GM23338 (cell line): Measurements from ENCODE around the gene PIK3R5. TPM values are rescaled to one million over a fixed set of nuclear protein-coding genes. Genes with fewer than 3 reads are reported as not detected.

Source experiments
- ATAC-seq: fragments of 200-7000 bp; cut with Tn5 transposase; 3 replicates; pipeline ENCODE4 v1.9.1; 2020
- DNase-seq: peaks from one replicate; pipeline ENCODE4 v3.0.0-alpha.2; 2015; ENCODE audit warnings: low spot score
- H2AFZ ChIP-seq: fragments of 200-600 bp; sonication (generic); 2 replicates; pipeline ENCODE4 v1.8.0; 2016; ENCODE audit warnings: antibody characterized with exemption, mild to moderate bottlenecking, moderate library complexity
- H3F3A ChIP-seq: fragments of 200-600 bp; sonication (generic); replicated peaks from 2 replicates; pipeline ENCODE4 v1.8.0; 2017; ENCODE audit warnings: antibody characterized with exemption, mixed run types, low read depth
- H3K27ac ChIP-seq: fragments of 200-600 bp; sonication (generic); 2 replicates; pipeline ENCODE4 v1.6.1; 2016; ENCODE audit warnings: low read depth
- H3K27me3 ChIP-seq: fragments of 200-600 bp; sonication (generic); 2 replicates; pipeline ENCODE4 v1.8.0; 2016; ENCODE audit warnings: mild to moderate bottlenecking, mixed run types, moderate library complexity; ENCODE audit not compliant: insufficient read depth
- H3K36me3 ChIP-seq: fragments of 200-600 bp; sonication (generic); 2 replicates; pipeline ENCODE4 v1.8.0; 2016; ENCODE audit warnings: mild to moderate bottlenecking; ENCODE audit not compliant: insufficient read depth
- H3K4me1 ChIP-seq: fragments of 200-600 bp; sonication (generic); 2 replicates; pipeline ENCODE4 v1.8.0; 2016; ENCODE audit warnings: mild to moderate bottlenecking, moderate library complexity; ENCODE audit not compliant: insufficient read depth
- H3K4me2 ChIP-seq: fragments of 200-600 bp; sonication (generic); 2 replicates; pipeline ENCODE4 v1.7.1; 2017; ENCODE audit warnings: mixed run types
- H3K4me3 ChIP-seq: fragments of 200-600 bp; sonication (generic); 2 replicates; pipeline ENCODE4 v1.6.1; 2016; ENCODE audit warnings: mixed run types
- H3K79me2 ChIP-seq: fragments of 200-600 bp; sonication (generic); replicated peaks from 2 replicates; pipeline ENCODE4 v1.8.0; 2017; ENCODE audit warnings: mild to moderate bottlenecking; ENCODE audit not compliant: insufficient read depth
- H3K9me2 ChIP-seq: fragments of 200-600 bp; sonication (generic); 2 replicates; pipeline ENCODE4 v1.8.0; 2017; ENCODE audit not compliant: insufficient read depth
- H4K20me1 ChIP-seq: fragments of 200-600 bp; sonication (generic); replicated peaks from 2 replicates; pipeline ENCODE4 v1.8.0; 2017; ENCODE audit warnings: mild to moderate bottlenecking; ENCODE audit not compliant: insufficient read depth
- H3K27ac Mint-ChIP-seq: 2 replicates; pipeline ENCODE4 v1.8.0; 2020; ENCODE audit warnings: inconsistent platforms, mild to moderate bottlenecking, moderate library complexity, mixed read lengths
- H3K27me3 Mint-ChIP-seq: 3 replicates; pipeline ENCODE4 v1.8.0; 2022; ENCODE audit warnings: low read depth, mild to moderate bottlenecking, moderate library complexity, mixed read lengths, inconsistent platforms; ENCODE audit not compliant: insufficient read depth, poor library complexity
- H3K36me3 Mint-ChIP-seq: 3 replicates; pipeline ENCODE4 v1.8.0; 2021; ENCODE audit warnings: low read depth, mild to moderate bottlenecking, inconsistent platforms, moderate library complexity, mixed read lengths
- H3K4me1 Mint-ChIP-seq: 3 replicates; pipeline ENCODE4 v1.8.0; 2020; ENCODE audit warnings: mild to moderate bottlenecking, inconsistent platforms, mixed read lengths
- H3K4me3 Mint-ChIP-seq: 3 replicates; pipeline ENCODE4 v1.8.0; 2021; ENCODE audit warnings: moderate library complexity, mild to moderate bottlenecking, inconsistent platforms, mixed read lengths
- H3K9me3 Mint-ChIP-seq: 3 replicates; pipeline ENCODE4 v1.8.0; 2020; ENCODE audit warnings: moderate library complexity, mild to moderate bottlenecking, inconsistent platforms, mixed read lengths
- EZH2 ChIP-seq: fragments of 200-600 bp; sonication (generic); IDR thresholded peaks from one replicate; pipeline ENCODE4 v1.8.0; 2017; ENCODE audit warnings: antibody characterized with exemption, mild to moderate bottlenecking, low read depth; ENCODE audit not compliant: unreplicated experiment
- POLR2AphosphoS5 ChIP-seq: IDR thresholded peaks from 2 replicates; pipeline ENCODE4 v1.6.1; 2016; ENCODE audit warnings: antibody characterized with exemption, low read depth
- REST ChIP-seq: IDR thresholded peaks from one replicate; pipeline ENCODE4 v1.6.1; 2018; ENCODE audit warnings: antibody characterized with exemption; ENCODE audit not compliant: unreplicated experiment
- STAT1 ChIP-seq: IDR thresholded peaks from one replicate; pipeline ENCODE4 v1.6.1; 2016; ENCODE audit warnings: antibody characterized with exemption; ENCODE audit not compliant: unreplicated experiment
- ZNF114 ChIP-seq: fragments of 250-450 bp; sonication (Bioruptor Pico); IDR thresholded peaks from 2 replicates; pipeline ENCODE4 v1.5.0; 2020; ENCODE audit warnings: mild to moderate bottlenecking, moderate library complexity
- ZNF331 ChIP-seq: fragments of 250-450 bp; sonication (Bioruptor Pico); IDR thresholded peaks from 2 replicates; pipeline ENCODE4 v1.5.0; 2020; ENCODE audit warnings: low read depth, mild to moderate bottlenecking, moderate library complexity
- polyA plus RNA-seq: library from polyadenylated mRNA; unstranded; fragments of >200 nt; fragmentation: Nextera tagmentation; extraction: Ambion mirVana; gene quantifications from 2 replicates; pipeline ENCODE4 v1.2.1, GENCODE V29; 2016
- total RNA-seq: library from RNA; depleted of rRNA; stranded (reverse); fragments of >200 nt; shearing (Covaris generic); gene quantifications from 2 replicates; pipeline ENCODE4 v1.2.3, GENCODE V29; 2014
- TF ChIP-seq, protein P1 (sequence below): IDR thresholded peaks from 2 replicates; pipeline ENCODE4 v1.6.1; 2016; ENCODE audit warnings: antibody characterized with exemption
- TF ChIP-seq, protein P2 (sequence below): fragments of 250-450 bp; sonication (Bioruptor Pico); IDR thresholded peaks from 2 replicates; pipeline ENCODE4 v1.5.0; 2020; ENCODE audit warnings: mild to moderate bottlenecking, moderate library complexity
- TF ChIP-seq, protein P3 (sequence below), 2 experiments: fragments of 200-600 bp in 1 of 2; sonication (generic) in 1 of 2; conservative IDR thresholded peaks; 2 replicates each; pipeline versions ENCODE4 v1.5.1 to v1.6.1; 2016 to 2017; ENCODE audit warnings: antibody characterized with exemption in 2 of 2, low read depth in 2 of 2, mild to moderate bottlenecking in 2 of 2, moderate library complexity in 1 of 2

The PIK3R5 gene
- total and polyA plus RNA-seq, 2 experiments from 2014 or later = 1.7 to 9.4 TPM

DNA sequence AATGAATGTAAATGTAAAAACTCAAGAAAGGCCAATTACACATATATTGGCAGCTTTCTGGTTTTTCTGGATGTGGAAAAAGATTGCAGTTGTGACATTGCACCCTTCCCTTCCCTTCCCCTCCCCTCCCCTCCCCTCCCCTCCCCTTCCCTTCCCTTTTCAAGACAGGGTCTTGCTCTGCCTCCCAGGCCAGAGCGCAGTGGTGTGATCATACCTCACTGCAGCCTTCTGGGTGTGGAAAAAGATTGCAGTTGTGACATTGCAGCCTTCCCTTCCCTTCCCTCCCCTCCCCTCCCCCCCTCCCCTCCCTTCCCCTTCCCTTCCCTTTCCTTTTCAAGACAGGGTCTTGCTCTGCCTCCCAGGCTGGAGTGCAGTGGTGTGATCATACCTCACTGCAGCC is 41.7 kb downstream of the PIK3R5 start:
- Histone ChIP-seq H3K4me3 (no peak overlapping the region), H3K27ac (no peak overlapping the region), H3K4me2 (no peak overlapping the region), H3K79me2 (no peaks in the 10 kb centered on the region), H2AFZ (no peak overlapping the region), H3K4me1 (no peaks in the 10 kb centered on the region), H3K36me3 (no peaks in the 10 kb centered on the region), H3K27me3 (no peaks in the 10 kb centered on the region), H3K9me2 (peaks cover under 1% of the 10 kb centered on the region), H4K20me1 (no peaks in the 10 kb centered on the region), H3F3A (no peaks in the 10 kb centered on the region)
- Mint-ChIP-seq H3K4me3 (no peak overlapping the region), H3K9me3 (peaks cover 23% of the 10 kb centered on the region), H3K27me3 (no peaks in the 10 kb centered on the region), H3K36me3 (peaks cover 3% of the 10 kb centered on the region; the same call in 1 of the 3 replicates), H3K4me1 (no peaks in the 10 kb centered on the region), H3K27ac (no peak overlapping the region)
- no peak for TF ChIP-seq REST
- TF ChIP-seq, protein P1, sequence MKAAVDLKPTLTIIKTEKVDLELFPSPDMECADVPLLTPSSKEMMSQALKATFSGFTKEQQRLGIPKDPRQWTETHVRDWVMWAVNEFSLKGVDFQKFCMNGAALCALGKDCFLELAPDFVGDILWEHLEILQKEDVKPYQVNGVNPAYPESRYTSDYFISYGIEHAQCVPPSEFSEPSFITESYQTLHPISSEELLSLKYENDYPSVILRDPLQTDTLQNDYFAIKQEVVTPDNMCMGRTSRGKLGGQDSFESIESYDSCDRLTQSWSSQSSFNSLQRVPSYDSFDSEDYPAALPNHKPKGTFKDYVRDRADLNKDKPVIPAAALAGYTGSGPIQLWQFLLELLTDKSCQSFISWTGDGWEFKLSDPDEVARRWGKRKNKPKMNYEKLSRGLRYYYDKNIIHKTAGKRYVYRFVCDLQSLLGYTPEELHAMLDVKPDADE = no peak
- no peak for TF ChIP-seq POLR2AphosphoS5
- TF ChIP-seq ZNF114 (CRISPR knock-in tag) = no peak
- no peak for TF ChIP-seq EZH2
- TF ChIP-seq ZNF331 (CRISPR knock-in tag) = no peak
- TF ChIP-seq, protein P2, sequence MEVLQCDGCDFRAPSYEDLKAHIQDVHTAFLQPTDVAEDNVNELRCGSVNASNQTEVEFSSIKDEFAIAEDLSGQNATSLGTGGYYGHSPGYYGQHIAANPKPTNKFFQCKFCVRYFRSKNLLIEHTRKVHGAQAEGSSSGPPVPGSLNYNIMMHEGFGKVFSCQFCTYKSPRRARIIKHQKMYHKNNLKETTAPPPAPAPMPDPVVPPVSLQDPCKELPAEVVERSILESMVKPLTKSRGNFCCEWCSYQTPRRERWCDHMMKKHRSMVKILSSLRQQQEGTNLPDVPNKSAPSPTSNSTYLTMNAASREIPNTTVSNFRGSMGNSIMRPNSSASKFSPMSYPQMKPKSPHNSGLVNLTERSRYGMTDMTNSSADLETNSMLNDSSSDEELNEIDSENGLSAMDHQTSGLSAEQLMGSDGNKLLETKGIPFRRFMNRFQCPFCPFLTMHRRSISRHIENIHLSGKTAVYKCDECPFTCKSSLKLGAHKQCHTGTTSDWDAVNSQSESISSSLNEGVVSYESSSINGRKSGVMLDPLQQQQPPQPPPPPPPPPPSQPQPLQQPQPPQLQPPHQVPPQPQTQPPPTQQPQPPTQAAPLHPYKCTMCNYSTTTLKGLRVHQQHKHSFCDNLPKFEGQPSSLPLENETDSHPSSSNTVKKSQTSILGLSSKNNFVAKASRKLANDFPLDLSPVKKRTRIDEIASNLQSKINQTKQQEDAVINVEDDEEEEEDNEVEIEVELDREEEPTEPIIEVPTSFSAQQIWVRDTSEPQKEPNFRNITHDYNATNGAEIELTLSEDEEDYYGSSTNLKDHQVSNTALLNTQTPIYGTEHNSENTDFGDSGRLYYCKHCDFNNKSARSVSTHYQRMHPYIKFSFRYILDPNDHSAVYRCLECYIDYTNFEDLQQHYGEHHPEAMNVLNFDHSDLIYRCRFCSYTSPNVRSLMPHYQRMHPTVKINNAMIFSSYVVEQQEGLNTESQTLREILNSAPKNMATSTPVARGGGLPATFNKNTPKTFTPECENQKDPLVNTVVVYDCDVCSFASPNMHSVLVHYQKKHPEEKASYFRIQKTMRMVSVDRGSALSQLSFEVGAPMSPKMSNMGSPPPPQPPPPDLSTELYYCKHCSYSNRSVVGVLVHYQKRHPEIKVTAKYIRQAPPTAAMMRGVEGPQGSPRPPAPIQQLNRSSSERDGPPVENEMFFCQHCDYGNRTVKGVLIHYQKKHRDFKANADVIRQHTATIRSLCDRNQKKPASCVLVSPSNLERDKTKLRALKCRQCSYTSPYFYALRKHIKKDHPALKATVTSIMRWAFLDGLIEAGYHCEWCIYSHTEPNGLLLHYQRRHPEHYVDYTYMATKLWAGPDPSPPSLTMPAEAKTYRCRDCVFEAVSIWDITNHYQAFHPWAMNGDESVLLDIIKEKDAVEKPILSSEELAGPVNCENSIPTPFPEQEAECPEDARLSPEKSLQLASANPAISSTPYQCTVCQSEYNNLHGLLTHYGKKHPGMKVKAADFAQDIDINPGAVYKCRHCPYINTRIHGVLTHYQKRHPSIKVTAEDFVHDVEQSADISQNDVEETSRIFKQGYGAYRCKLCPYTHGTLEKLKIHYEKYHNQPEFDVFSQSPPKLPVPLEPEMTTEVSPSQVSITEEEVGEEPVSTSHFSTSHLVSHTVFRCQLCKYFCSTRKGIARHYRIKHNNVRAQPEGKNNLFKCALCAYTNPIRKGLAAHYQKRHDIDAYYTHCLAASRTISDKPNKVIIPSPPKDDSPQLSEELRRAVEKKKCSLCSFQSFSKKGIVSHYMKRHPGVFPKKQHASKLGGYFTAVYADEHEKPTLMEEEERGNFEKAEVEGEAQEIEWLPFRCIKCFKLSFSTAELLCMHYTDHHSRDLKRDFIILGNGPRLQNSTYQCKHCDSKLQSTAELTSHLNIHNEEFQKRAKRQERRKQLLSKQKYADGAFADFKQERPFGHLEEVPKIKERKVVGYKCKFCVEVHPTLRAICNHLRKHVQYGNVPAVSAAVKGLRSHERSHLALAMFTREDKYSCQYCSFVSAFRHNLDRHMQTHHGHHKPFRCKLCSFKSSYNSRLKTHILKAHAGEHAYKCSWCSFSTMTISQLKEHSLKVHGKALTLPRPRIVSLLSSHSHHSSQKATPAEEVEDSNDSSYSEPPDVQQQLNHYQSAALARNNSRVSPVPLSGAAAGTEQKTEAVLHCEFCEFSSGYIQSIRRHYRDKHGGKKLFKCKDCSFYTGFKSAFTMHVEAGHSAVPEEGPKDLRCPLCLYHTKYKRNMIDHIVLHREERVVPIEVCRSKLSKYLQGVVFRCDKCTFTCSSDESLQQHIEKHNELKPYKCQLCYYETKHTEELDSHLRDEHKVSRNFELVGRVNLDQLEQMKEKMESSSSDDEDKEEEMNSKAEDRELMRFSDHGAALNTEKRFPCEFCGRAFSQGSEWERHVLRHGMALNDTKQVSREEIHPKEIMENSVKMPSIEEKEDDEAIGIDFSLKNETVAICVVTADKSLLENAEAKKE (CRISPR knock-in tag) = no peak
- TF ChIP-seq, protein P3, sequence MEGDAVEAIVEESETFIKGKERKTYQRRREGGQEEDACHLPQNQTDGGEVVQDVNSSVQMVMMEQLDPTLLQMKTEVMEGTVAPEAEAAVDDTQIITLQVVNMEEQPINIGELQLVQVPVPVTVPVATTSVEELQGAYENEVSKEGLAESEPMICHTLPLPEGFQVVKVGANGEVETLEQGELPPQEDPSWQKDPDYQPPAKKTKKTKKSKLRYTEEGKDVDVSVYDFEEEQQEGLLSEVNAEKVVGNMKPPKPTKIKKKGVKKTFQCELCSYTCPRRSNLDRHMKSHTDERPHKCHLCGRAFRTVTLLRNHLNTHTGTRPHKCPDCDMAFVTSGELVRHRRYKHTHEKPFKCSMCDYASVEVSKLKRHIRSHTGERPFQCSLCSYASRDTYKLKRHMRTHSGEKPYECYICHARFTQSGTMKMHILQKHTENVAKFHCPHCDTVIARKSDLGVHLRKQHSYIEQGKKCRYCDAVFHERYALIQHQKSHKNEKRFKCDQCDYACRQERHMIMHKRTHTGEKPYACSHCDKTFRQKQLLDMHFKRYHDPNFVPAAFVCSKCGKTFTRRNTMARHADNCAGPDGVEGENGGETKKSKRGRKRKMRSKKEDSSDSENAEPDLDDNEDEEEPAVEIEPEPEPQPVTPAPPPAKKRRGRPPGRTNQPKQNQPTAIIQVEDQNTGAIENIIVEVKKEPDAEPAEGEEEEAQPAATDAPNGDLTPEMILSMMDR (conservative IDR thresholded peaks at IDR 0.05; ENCODE audit: low read depth in 2 of 2) = no peak
- no peak for TF ChIP-seq STAT1
- DNase-seq (no peak), ATAC-seq (no peak)
